ENCODE results near the gene RASSF7. TPM values are rescaled to one million over a fixed set of nuclear protein-coding genes. Genes with fewer than 3 reads are reported as not detected.

RASSF7 gene
- total RNA-seq, 1 experiment from 2014 or later: 28.2 TPM

DNA sequence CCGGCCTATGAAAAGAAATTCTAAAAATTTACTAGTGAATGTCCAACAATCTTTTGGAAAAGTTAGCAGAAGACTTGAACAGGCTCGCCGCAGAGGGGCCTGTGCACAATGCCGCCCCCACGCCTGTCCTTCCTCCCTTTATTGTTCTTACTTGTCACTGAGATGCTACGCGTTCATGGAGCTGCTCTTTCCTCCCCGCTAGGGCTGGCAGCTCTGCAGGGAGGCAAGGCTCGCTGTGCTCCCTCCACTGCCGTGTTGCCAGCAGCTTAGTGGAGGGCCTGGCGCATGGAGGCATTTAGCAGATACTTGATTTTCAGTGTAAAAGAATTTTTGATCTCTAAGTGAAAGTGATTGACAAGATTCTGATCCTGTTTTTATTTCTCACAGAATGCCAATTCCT, 30.2 kb downstream of the RASSF7 start:
- DNase-seq: no peak
- H3K27me3 ChIP-seq (ENCODE audit: control insufficient read depth, insufficient read depth, low read length): no peaks in the 10 kb centered on the region
- H3K36me3 ChIP-seq (replicated peaks; ENCODE audit: control insufficient read depth, insufficient read depth, low read length): peaks cover 37% of the 10 kb centered on the region
- H3K4me3 ChIP-seq (ENCODE audit: insufficient read depth, low read depth, low read length): no peak overlapping the region

DNA sequence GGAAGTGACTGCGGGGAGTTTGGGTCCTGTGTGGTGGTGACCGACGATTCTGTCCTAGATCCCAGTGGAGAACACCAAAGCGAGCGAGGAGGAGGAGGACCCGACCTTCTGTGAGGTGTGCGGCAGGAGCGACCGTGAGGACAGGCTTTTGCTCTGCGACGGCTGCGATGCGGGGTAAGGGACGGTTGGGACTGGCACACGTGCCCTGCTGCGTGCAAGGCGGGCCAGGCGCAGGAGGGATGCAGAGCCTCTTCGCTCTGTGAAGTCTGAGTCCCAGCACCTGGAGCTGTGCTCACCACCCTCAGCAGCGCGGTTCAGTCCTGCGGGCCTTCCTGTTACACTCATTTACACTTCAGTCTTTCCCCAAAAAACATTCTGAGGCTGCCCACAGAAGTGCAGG, 31.7 kb downstream of the RASSF7 start:
- peaks cover 34% of the 10 kb centered on the region for H3K36me3 ChIP-seq (replicated peaks; ENCODE audit: control insufficient read depth, insufficient read depth, low read length)

GRCh38 chr11:592918-593317, 32.1 kb downstream of the RASSF7 start:
- Histone ChIP-seq H3K4me3 (ENCODE audit: insufficient read depth, low read depth, low read length) (no peak overlapping the region), H3K27me3 (ENCODE audit: control insufficient read depth, insufficient read depth, low read length) (no peaks in the 10 kb centered on the region), H3K36me3 (replicated peaks; ENCODE audit: control insufficient read depth, insufficient read depth, low read length) (peaks cover 33% of the 10 kb centered on the region)
- DNase-seq: no peak

More for the DNA sequence above, 31.7 kb downstream of the RASSF7 start:
- H3K27me3 ChIP-seq (ENCODE audit: control insufficient read depth, insufficient read depth, low read length): no peaks in the 10 kb centered on the region
- no peak overlapping the region for H3K4me3 ChIP-seq (ENCODE audit: insufficient read depth, low read depth, low read length)
- no peak for DNase-seq

DNA sequence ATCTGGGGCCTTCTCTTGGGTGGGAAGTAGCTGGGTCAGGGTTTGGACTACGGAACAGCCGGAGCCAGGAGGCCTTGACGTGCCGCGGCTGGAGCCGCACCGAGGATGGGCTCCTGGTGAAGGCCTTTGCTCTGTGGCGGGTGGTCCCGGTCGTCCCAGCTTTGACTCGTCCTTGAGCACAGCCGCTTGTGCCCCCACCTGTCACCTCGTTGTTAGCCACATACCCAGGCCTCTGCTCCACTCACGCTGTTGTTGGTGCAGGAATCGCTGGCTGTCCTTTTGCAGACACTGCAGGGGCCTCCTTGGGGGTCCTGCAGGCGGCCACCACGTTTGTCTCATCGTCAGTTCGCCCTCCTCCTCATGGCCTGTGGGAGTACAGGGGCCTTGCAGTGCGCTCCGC, 32.6 kb downstream of the RASSF7 start:
- DNase-seq: no peak
- Histone ChIP-seq H3K36me3 (replicated peaks; ENCODE audit: control insufficient read depth, insufficient read depth, low read length) (peaks cover 31% of the 10 kb centered on the region), H3K4me3 (ENCODE audit: insufficient read depth, low read depth, low read length) (no peak overlapping the region), H3K27me3 (ENCODE audit: control insufficient read depth, insufficient read depth, low read length) (no peaks in the 10 kb centered on the region)

- Histone ChIP-seq H3K27me3 (ENCODE audit: control insufficient read depth, insufficient read depth, low read length) (no peaks in the 10 kb centered on the region), H3K36me3 (replicated peaks; ENCODE audit: control insufficient read depth, insufficient read depth, low read length) (peaks cover 28% of the 10 kb centered on the region), H3K4me3 (ENCODE audit: insufficient read depth, low read depth, low read length) (no peak overlapping the region)
- DNase-seq: no peak
Measured at GRCh38 chr11:595400-595799, 34.6 kb downstream of the RASSF7 start.

GRCh38 chr11:596374-596773, 35.6 kb downstream of the RASSF7 start:
- Histone ChIP-seq H3K36me3 (replicated peaks; ENCODE audit: control insufficient read depth, insufficient read depth, low read length) (peaks cover 32% of the 10 kb centered on the region), H3K27me3 (ENCODE audit: control insufficient read depth, insufficient read depth, low read length) (no peaks in the 10 kb centered on the region), H3K4me3 (ENCODE audit: insufficient read depth, low read depth, low read length) (no peak overlapping the region)
- no peak for DNase-seq

GRCh38 chr11:597166-597725, 36.5 kb downstream of the RASSF7 start:
- Histone ChIP-seq H3K27me3 (ENCODE audit: control insufficient read depth, insufficient read depth, low read length) (no peaks in the 10 kb centered on the region), H3K4me3 (ENCODE audit: insufficient read depth, low read depth, low read length) (no peak overlapping the region), H3K36me3 (replicated peaks; ENCODE audit: control insufficient read depth, insufficient read depth, low read length) (peaks cover 37% of the 10 kb centered on the region)
- peak; percentile 93 for DNase-seq

- peaks cover 33% of the 10 kb centered on the region for H3K36me3 ChIP-seq (replicated peaks; ENCODE audit: control insufficient read depth, insufficient read depth, low read length)
- no peak for DNase-seq
Measured at GRCh38 chr11:598005-598680, 37.4 kb downstream of the RASSF7 start.

DNA sequence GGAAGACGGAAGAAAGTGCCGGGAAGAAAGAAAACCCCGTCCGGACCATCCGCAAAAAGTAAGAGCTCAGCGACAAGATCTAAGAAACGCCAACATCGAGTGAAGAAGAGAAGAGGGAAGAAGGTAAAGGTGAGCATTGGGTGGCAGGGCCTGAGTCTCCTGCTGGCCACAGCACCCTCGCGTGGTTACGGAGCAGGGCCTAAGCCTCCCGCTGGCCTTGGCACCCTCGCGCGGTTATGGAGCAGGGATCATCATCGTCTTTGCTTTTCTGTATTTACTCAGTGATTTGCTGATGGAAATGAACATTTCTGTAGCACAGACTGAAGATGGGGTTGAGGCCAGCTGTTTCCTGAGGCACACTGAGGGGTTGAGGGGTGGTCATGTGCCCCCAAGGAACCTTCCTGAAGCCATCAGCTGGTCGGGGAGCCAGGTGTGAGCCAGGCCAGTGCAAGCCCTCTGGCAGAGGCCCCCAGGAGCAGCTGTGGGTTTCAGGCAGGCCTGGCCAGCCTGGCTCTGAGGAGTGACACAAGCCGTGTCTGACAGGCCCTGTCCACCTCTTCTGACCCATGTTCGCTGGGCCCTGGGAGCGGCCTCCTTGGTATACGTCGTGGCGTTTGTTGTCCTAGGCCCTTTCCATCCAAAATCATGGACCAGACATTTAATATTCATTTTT, 40.9 kb downstream of the RASSF7 start:
- DNase-seq: no peak
- Histone ChIP-seq H3K36me3 (replicated peaks; ENCODE audit: control insufficient read depth, insufficient read depth, low read length) (peaks cover 43% of the 10 kb centered on the region), H3K4me3 (ENCODE audit: insufficient read depth, low read depth, low read length) (no peak overlapping the region), H3K27me3 (ENCODE audit: control insufficient read depth, insufficient read depth, low read length) (no peaks in the 10 kb centered on the region)

More at GRCh38 chr11:598005-598680, 37.4 kb downstream of the RASSF7 start:
- no peaks in the 10 kb centered on the region for H3K27me3 ChIP-seq (ENCODE audit: control insufficient read depth, insufficient read depth, low read length)
- no peak overlapping the region for H3K4me3 ChIP-seq (ENCODE audit: insufficient read depth, low read depth, low read length)

DNA sequence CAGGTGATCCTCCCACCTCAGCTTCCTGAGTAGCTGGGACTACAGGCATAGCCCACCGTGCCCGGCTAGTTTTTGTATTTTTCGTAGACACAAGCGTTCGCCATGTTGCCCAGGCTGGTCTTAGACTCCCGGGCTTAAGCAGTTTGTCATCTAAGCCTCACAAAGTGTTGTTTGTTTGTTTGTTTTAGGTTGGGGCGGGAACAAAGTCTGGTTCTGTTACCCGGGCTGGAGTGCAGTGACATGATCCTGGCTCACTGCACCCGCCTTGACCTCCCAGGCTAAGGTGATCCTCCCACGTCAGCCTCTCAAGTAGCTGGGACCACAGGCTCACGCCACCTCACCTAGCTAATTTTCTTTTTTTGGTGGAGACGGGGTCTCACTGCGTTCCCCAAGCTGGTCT, 42.4 kb downstream of the RASSF7 start:
- Histone ChIP-seq H3K27me3 (ENCODE audit: control insufficient read depth, insufficient read depth, low read length) (no peaks in the 10 kb centered on the region), H3K4me3 (ENCODE audit: insufficient read depth, low read depth, low read length) (no peak overlapping the region), H3K36me3 (replicated peaks; ENCODE audit: control insufficient read depth, insufficient read depth, low read length) (peaks cover 41% of the 10 kb centered on the region)
- DNase-seq: no peak

DNA sequence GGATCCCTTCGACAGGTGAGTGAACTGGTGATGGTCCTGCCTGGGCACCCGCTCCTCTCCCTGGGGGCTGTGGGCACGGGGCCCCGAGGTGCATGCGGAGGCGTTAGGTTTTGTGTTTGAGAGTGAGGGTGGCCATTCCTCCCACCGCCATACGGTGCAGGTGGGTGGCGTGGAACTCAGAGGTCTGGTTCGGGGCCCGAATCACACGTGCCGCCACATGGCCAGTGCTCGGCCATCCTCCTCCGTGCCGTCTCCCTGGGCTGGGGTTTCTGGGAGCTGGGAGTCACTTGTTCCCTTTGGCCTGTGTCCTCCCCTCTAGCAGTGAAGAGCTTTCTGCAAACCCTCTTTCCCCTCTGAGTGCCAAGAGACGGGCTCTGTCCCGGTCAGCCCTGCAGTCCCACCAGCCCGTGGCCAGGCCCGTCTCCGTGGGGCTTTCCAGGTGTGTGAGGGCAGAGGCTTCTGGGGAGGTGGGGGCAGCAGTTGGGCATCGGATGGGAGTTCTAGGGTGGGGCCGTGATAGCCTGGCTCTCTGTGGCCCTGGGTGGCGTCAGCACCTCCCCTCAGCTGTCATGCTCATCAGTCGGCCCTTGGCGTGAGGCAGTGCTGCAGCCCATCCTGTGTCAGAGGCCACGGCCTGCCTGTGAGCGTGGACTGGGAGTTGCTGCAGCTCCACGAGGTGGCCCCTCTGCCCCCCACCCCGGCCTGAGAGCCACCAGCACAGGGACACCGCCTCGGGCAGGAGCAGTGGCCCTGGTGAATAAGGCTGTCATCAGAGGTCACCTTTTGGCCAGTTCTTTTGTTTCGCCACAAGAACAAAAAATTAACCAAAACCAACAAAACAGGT, 44.7 kb downstream of the RASSF7 start:
- Histone ChIP-seq H3K4me3 (ENCODE audit: insufficient read depth, low read depth, low read length) (no peak overlapping the region), H3K36me3 (replicated peaks; ENCODE audit: control insufficient read depth, insufficient read depth, low read length) (peaks cover 44% of the 10 kb centered on the region), H3K27me3 (ENCODE audit: control insufficient read depth, insufficient read depth, low read length) (no peaks in the 10 kb centered on the region)
- no peak for DNase-seq

- Histone ChIP-seq H3K36me3 (replicated peaks; ENCODE audit: control insufficient read depth, insufficient read depth, low read length) (peaks cover 45% of the 10 kb centered on the region), H3K4me3 (ENCODE audit: insufficient read depth, low read depth, low read length) (no peak overlapping the region)
Measured at GRCh38 chr11:606245-606644, 45.5 kb downstream of the RASSF7 start.

GRCh38 chr11:607020-607780, 46.4 kb downstream of the RASSF7 start:
- DNase-seq: no peak
- Histone ChIP-seq H3K36me3 (replicated peaks; ENCODE audit: control insufficient read depth, insufficient read depth, low read length) (peaks cover 38% of the 10 kb centered on the region), H3K27me3 (ENCODE audit: control insufficient read depth, insufficient read depth, low read length) (no peaks in the 10 kb centered on the region), H3K4me3 (ENCODE audit: insufficient read depth, low read depth, low read length) (no peak overlapping the region)

More at GRCh38 chr11:606245-606644, 45.5 kb downstream of the RASSF7 start:
- no peaks in the 10 kb centered on the region for H3K27me3 ChIP-seq (ENCODE audit: control insufficient read depth, insufficient read depth, low read length)
- no peak for DNase-seq

Data from H7 (cell line).